GM13976 (cell line): ENCODE results near the gene ALX3.

ENCODE experiments used
- DNase-seq: peaks from one replicate; pipeline ENCODE4 v3.0.0; 2012; ENCODE audit warnings: low spot score
- CTCF ChIP-seq: IDR thresholded peaks from 2 replicates; pipeline ENCODE4 v1.5.1; 2012; ENCODE audit warnings: borderline replicate concordance, mild to moderate bottlenecking; ENCODE audit not compliant: insufficient read depth; ENCODE audit errors: extremely low read depth, missing control alignments, control extremely low read depth
- in situ Hi-C: fragments of 300-500 bp; cut with MboI; formaldehyde crosslinking; loops from one replicate; pipeline ENCODE4 v1.12.0; 2022; ENCODE audit warnings: low sequenced_read_pairs, mixed read lengths, inconsistent platforms; ENCODE audit not compliant: unreplicated experiment

The ALX3 gene

GRCh38 chr1:110048923-110049601, 21.4 kb downstream of the ALX3 start:
- no peak for TF ChIP-seq CTCF
- no peak for DNase-seq
- in situ Hi-C loops = no loop called here

- no peak for TF ChIP-seq CTCF
- DNase-seq = no peak
- in situ Hi-C loops = no loop called here
Measured at GRCh38 chr1:110048240-110048639, 22.2 kb downstream of the ALX3 start.

GRCh38 chr1:110047463-110047862, 23.0 kb downstream of the ALX3 start:
- in situ Hi-C loops = no loop called here
- no peak for TF ChIP-seq CTCF
- DNase-seq = no peak

- in situ Hi-C loops = no loop called here
- TF ChIP-seq CTCF = no peak
- DNase-seq = no peak
Measured at GRCh38 chr1:110043016-110043415, 27.5 kb downstream of the ALX3 start.

- DNase-seq = no peak
- no peak for TF ChIP-seq CTCF
- in situ Hi-C loops = no loop called here
Measured at GRCh38 chr1:110040548-110040947, 29.9 kb downstream of the ALX3 start.

- in situ Hi-C loops = no loop called here
- no peak for DNase-seq
- no peak for TF ChIP-seq CTCF
Measured at GRCh38 chr1:110039641-110040040, 30.8 kb downstream of the ALX3 start.

- TF ChIP-seq CTCF = no peak
- DNase-seq = no peak
- in situ Hi-C loops = no loop called here
Measured at GRCh38 chr1:110038271-110038670, 32.2 kb downstream of the ALX3 start.
